OCI-LY7 (cell line): ENCODE results near the gene PCGF5. TPM values are rescaled to one million over a fixed set of nuclear protein-coding genes. Genes with fewer than 3 reads are reported as not detected.
A peak's percentile ranks its signal among the peaks of the same experiment; 100 is the strongest.
"Not testable (repeated sequence)": the region's sequence is repeated elsewhere in the genome, so short reads cannot be mapped to it uniquely, and the experiment has no call there.

Source experiments
- BruUV-seq: library from RNA; stranded (reverse); fragments of 400-500 nt; replicated peaks from 2 replicates; lab custom pipeline; 2021; lab: Mats Ljungman, UMichigan
- CTCF ChIA-PET: fragments of 300-600 bp; sonication (Branson Sonifier 250); formaldehyde crosslinking; loops from one replicate; lab custom pipeline; 2022; ENCODE audit warnings: antibody characterized with exemption; ENCODE audit not compliant: unreplicated experiment; lab: Charles Lee
- POLR2A ChIA-PET: fragments of 300-600 bp; sonication (Branson Sonifier 250); formaldehyde crosslinking; loops from one replicate; lab custom pipeline; 2022; ENCODE audit warnings: antibody characterized with exemption; lab: Charles Lee
- DNase-seq: peaks from one replicate; pipeline ENCODE4 v3.0.0-alpha.2; 2015; ENCODE audit warnings: low spot score
- H2AFZ ChIP-seq: fragments of 200-600 bp; sonication (generic), shearing (Covaris generic); 2 replicates; pipeline ENCODE4 v1.6.1; 2014; ENCODE audit warnings: mild to moderate bottlenecking, antibody characterized with exemption, low read length, moderate library complexity
- H3K27ac ChIP-seq: fragments of 200-600 bp; sonication (generic); 2 replicates; pipeline ENCODE4 v1.5.1; 2014; ENCODE audit warnings: mixed run types, low read depth, mild to moderate bottlenecking, moderate library complexity, low read length, inconsistent platforms; ENCODE audit not compliant: poor library complexity, severe bottlenecking
- H3K36me3 ChIP-seq: fragments of 200-600 bp; sonication (generic); 2 replicates; pipeline ENCODE4 v1.6.1; 2014; ENCODE audit warnings: mild to moderate bottlenecking, antibody characterized with exemption, low read length, moderate library complexity, mixed read lengths; ENCODE audit not compliant: insufficient read depth
- H3K4me1 ChIP-seq: fragments of 200-600 bp; sonication (generic); 2 replicates; pipeline ENCODE4 v1.5.1; 2014; ENCODE audit warnings: mild to moderate bottlenecking, low read length; ENCODE audit not compliant: insufficient read depth, poor library complexity, severe bottlenecking
- H3K4me2 ChIP-seq: fragments of 200-600 bp; sonication (generic); 2 replicates; pipeline ENCODE4 v1.6.1; 2014; ENCODE audit warnings: mild to moderate bottlenecking, low read length
- H3K4me3 ChIP-seq: fragments of 200-600 bp; sonication (generic); 2 replicates; pipeline ENCODE4 v1.5.1; 2014; ENCODE audit warnings: mild to moderate bottlenecking, low read depth, low read length; ENCODE audit not compliant: poor library complexity, severe bottlenecking
- H3K79me2 ChIP-seq: fragments of 200-600 bp; sonication (generic); 2 replicates; pipeline ENCODE4 v1.6.1; 2016; ENCODE audit warnings: low read depth, mild to moderate bottlenecking, low read length, moderate library complexity, mixed read lengths; ENCODE audit not compliant: insufficient read depth
- H3K9me2 ChIP-seq: fragments of 200-600 bp; sonication (generic); 2 replicates; pipeline ENCODE4 v1.6.1; 2016; ENCODE audit warnings: mild to moderate bottlenecking, low read length, mixed read lengths; ENCODE audit not compliant: insufficient read depth
- H3K9me3 ChIP-seq: fragments of 200-600 bp; sonication (generic); 2 replicates; pipeline ENCODE4 v1.6.1; 2014; ENCODE audit warnings: mild to moderate bottlenecking, mixed run types, low read length, mixed read lengths
- H4K20me1 ChIP-seq: fragments of 200-600 bp; sonication (generic); 2 replicates; pipeline ENCODE4 v1.6.1; 2014; ENCODE audit warnings: mild to moderate bottlenecking, antibody characterized with exemption, low read length, moderate library complexity, mixed read lengths; ENCODE audit not compliant: insufficient read depth
- CTCF ChIP-seq: fragments of 200-600 bp; sonication (generic); conservative IDR thresholded peaks from 2 replicates; pipeline ENCODE4 v1.5.1; 2014; ENCODE audit warnings: mild to moderate bottlenecking, antibody characterized with exemption, low read length, moderate library complexity, mixed read lengths
- EZH2phosphoT487 ChIP-seq: fragments of 200-600 bp; sonication (generic); IDR thresholded peaks from 2 replicates; pipeline ENCODE4 v1.6.1; 2018; ENCODE audit warnings: low read depth, borderline replicate concordance, mild to moderate bottlenecking, mixed run types, antibody characterized with exemption, low read length, moderate library complexity, mixed read lengths
- intact Hi-C: fragments of 100-400 bp; cut with micrococcal nuclease; formaldehyde crosslinking; loops from one replicate; pipeline ENCODE4 v1.10.0; 2022; ENCODE audit not compliant: unreplicated experiment
- total RNA-seq, 2 experiments: library from RNA; depleted of rRNA in 1 of 2; stranded (reverse); fragments of >200 nt in 1 of 2; shearing (Covaris generic) in 1 of 2; gene quantifications; 2 replicates each; pipeline ENCODE4 v1.2.3, GENCODE V29; 2014 to 2022

The PCGF5 gene
- total RNA-seq, 2 experiments from 2014 or later, result 25.1 to 40.9 TPM

- Histone ChIP-seq H3K79me2 (no peaks in the 10 kb centered on the region), H3K4me1 (no peaks in the 10 kb centered on the region), H3K4me2 (peak overlapping the region; percentile 35; the same call in 1 of the 2 replicates), H3K9me2 (no peaks in the 10 kb centered on the region), H2AFZ (peak overlapping the region; percentile 60; the same call in 1 of the 2 replicates), H3K9me3 (no peaks in the 10 kb centered on the region), H3K36me3 (no peaks in the 10 kb centered on the region), H4K20me1 (no peaks in the 10 kb centered on the region), H3K27ac (no peak overlapping the region), H3K4me3 (no peak overlapping the region)
- intact Hi-C loops, result loop anchor here (2.0 to 5.0 kb wide), 3 partner anchors 114 to 610 kb away; partner anchors contain the start of genes FGFBP3 and HECTD2
- DNase-seq, result peak; percentile 78
- ChIA-PET POLR2A (interaction anchor here (1.3 to 1.7 kb wide), 3 partner anchors 13 to 337 kb away, joined by 4 to 6 read pairs (median 5); no protein-coding TSS in a partner anchor), CTCF (interaction anchor here (0.9 to 1.2 kb wide), 3 partner anchors 15 to 387 kb away, joined by 3 to 4 read pairs (median 3); no protein-coding TSS in a partner anchor)
- BruUV-seq, result no TSS peak
- TF ChIP-seq EZH2phosphoT487, result no peak
- TF ChIP-seq CTCF, result peak; percentile 90
Observed at GRCh38 chr10:91298224-91298871, 77.9 kb downstream of the PCGF5 start.

GRCh38 chr10:91299999-91300575 lies 79.6 kb downstream of the PCGF5 start:
- no TSS peak for BruUV-seq
- CTCF ChIA-PET, result no interaction called here
- no peak for DNase-seq

GRCh38 chr10:91302946-91303345 lies 82.5 kb downstream of the PCGF5 start:
- H3K9me3 ChIP-seq, H3K79me2 ChIP-seq, POLR2A ChIA-PET, H3K4me3 ChIP-seq, H4K20me1 ChIP-seq, CTCF ChIA-PET, H3K4me2 ChIP-seq, H3K4me1 ChIP-seq, H3K27ac ChIP-seq, DNase-seq, H3K36me3 ChIP-seq, H2AFZ ChIP-seq, intact Hi-C loops, BruUV-seq, H3K9me2 ChIP-seq: not testable (repeated sequence)

More at GRCh38 chr10:91299999-91300575, 79.6 kb downstream of the PCGF5 start:
- H2AFZ ChIP-seq, result no peak overlapping the region
- H4K20me1 ChIP-seq, result no peaks in the 10 kb centered on the region
- H3K9me3 ChIP-seq, result no peaks in the 10 kb centered on the region
- intact Hi-C loops, result loop anchor here (2.0 to 5.0 kb wide), 3 partner anchors 112 to 609 kb away; partner anchors contain the start of genes FGFBP3 and HECTD2
- H3K4me1 ChIP-seq, result no peaks in the 10 kb centered on the region
- no peak overlapping the region for H3K27ac ChIP-seq
- TF ChIP-seq CTCF, result no peak
- no peak for TF ChIP-seq EZH2phosphoT487
- H3K36me3 ChIP-seq, result no peaks in the 10 kb centered on the region
- H3K4me3 ChIP-seq, result no peak overlapping the region
- no peaks in the 10 kb centered on the region for H3K9me2 ChIP-seq
- POLR2A ChIA-PET, result interaction anchor here (1.0 kb wide), 1 partner anchor 16 kb away, joined by 4 read pairs; no protein-coding TSS in a partner anchor
- no peaks in the 10 kb centered on the region for H3K79me2 ChIP-seq
- no peak overlapping the region for H3K4me2 ChIP-seq

- BruUV-seq, POLR2A ChIA-PET, intact Hi-C loops, H2AFZ ChIP-seq, DNase-seq, CTCF ChIA-PET, H3K9me3 ChIP-seq, H3K27ac ChIP-seq, H3K36me3 ChIP-seq, H3K4me2 ChIP-seq, H3K4me1 ChIP-seq, H4K20me1 ChIP-seq, H3K4me3 ChIP-seq, H3K9me2 ChIP-seq, H3K79me2 ChIP-seq: not testable (repeated sequence)
Observed at GRCh38 chr10:91305979-91306378, 85.5 kb downstream of the PCGF5 start.
